Pericardium fibroblast (primary cell): ENCODE measurements around the gene TES. TPM values are rescaled to one million over a fixed set of nuclear protein-coding genes. Genes with fewer than 3 reads are reported as not detected.

Experiments
- total RNA-seq: library from RNA; depleted of rRNA; stranded (reverse); fragments of >200 nt; gene quantifications from 2 replicates; pipeline ENCODE4 v1.2.3, GENCODE V29; 2015

Gene TES
- 47.6 and 50.5 TPM in 2 replicates for total RNA-seq

GRCh38 chr7:116210345-116211005 lies at the start of gene TES:
Gene TES (plus strand): TSS chr7:116210539. CDS start chr7:116210708, 169 bp downstream.

Other genes with a start within 250 kb of the TES start
- not detected in 2 replicates for gene TFEC, start 179.8 kb upstream of the TES start, total RNA-seq